GM18502 (cell line): ENCODE results near the gene TCF7L1.
A peak's percentile ranks its signal among the peaks of the same experiment; 100 is the strongest.
"Not testable (repeated sequence)": the region's sequence is repeated elsewhere in the genome, so short reads cannot be mapped to it uniquely, and the experiment has no call there.

Experiments
- ATAC-seq: cut with Tn5 transposase; IDR thresholded peaks from one replicate; pipeline ENCODE4 v1.9.1; 2021; ENCODE audit warnings: mild to moderate bottlenecking; ENCODE audit not compliant: unreplicated experiment, poor library complexity

TCF7L1 gene

GRCh38 chr2:85309699-85310321 is 176.6 kb downstream of the TCF7L1 start:
- no peak for ATAC-seq

DNA sequence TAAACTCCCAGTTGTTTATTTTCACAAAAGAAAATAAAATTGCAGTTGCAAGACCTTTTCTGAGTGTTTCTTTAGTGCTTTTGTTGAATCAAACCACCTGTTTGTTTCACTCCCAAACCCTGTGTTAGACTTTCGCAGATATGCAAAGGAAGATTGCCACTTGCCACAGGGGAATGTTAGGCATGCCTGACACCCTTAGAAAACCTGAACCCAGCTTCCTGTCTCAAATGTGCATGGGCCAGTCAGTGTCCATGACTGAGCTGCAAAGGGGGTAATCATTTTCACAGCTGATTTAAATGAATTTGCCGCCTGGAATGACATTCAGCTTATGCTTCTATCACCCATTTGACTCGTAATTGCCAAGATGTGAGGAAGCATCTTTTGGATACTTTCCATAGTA is 177.1 kb downstream of the TCF7L1 start:
- no peak for ATAC-seq

DNA sequence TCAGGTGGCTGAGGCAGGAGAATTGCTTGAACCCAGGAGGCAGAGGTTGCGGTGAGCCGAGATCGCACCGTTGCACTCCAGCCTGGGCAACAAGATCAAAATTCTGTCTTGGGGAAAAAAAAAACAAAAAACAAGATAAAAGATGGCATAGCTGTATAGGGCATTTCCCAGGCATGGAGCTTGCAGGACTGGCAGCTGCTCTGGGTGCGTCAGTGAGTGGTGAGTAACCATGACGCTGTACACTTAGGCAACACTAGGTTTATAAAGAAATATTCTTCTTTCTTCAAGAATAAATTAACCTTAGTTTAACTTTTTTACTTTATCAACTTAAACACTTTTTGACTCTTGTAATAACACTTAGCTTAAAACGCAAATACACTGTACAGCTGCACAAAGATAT is 179.2 kb downstream of the TCF7L1 start:
- no peak for ATAC-seq

DNA sequence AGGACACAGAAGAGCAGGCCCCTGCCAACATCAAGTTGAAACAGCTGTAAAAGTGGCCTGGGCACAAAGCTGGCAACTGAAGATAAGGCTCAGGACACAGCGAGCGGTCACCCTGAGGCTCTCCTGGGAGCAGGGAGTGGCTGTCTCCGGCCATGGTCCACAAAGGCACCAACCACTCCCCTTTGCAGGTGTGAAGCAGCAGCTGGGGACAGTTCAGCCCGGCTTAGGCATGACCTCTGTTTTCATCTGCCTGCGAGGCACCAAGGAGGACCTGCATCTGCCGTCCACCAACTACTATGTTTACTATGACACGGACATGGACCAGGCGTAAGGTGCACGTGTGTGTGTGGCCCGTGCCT is 181.7 kb downstream of the TCF7L1 start:
- ATAC-seq = no peak

- ATAC-seq = not testable (repeated sequence)
Observed at GRCh38 chr2:85315921-85316320, 182.7 kb downstream of the TCF7L1 start.

GRCh38 chr2:85318222-85319074 is 185.3 kb downstream of the TCF7L1 start:
- ATAC-seq = peak; percentile 78

DNA sequence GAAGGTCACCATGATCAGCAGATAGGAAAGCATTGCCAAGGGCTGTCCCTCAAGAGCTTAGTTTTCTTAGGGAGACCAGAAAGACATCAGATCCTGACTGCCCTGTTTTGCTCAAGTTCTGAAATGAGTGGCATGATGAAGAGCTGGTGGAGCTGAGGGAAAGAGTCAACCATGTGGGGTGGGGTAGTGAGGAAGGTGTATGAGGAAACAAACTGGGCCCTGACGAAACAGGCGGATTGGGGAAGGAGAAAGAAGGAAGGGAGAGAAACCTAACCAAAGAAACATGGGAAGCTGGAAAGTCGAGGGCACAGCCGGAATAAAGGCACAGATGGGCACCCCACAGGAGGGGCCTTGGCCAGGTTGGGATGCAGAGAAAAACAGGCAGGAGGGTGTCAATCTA is 186.6 kb downstream of the TCF7L1 start:
- ATAC-seq = no peak

DNA sequence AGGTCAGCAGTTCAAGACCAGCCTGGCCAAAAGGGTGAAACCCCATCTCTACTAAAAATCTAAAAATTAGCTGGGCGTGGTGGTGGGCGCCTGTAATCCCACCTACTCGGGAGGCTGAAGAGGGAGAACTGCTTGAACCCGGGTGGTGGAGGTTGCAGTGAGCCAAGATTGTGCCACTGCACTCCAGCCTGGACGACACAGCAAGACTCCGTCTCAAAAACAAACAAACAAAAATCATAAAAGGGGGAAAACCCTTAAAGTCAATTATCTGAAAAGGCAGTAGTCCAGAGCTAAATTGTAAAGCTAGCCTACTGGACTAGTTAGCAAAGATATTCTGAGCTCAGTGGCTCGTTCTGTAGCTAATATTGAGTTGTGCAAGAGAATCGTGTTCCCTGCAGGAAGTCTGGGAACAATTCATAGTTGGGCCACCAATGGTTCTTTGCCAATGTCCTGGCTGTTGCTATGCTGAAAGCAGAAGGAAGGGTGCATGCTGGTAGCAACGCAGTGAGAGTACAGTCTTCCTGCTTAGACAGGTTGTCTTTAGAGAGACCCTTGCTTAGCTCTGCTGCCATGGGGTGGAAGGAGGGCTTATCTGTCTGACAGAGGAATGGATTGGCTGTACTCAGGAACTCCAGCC is 190.3 kb downstream of the TCF7L1 start:
- ATAC-seq = no peak

DNA sequence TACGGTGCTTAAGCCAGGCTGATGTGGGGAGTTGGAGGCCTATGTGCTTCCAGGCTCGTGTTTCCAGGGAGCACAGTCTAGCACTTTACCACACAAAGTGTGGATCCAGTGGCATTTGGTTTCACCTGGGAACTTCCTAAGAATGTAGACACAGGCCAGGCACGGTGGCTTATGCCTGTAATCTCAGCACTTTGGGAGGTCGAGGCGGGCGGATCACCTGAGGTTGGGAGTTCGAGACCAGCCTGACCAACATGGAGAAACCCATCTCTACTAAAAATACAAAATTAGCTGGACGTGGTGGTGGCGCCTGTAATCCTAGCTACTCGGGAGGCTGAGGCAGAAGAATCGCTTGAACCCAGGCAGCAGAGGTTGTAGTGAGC is 190.8 kb downstream of the TCF7L1 start:
- not testable (repeated sequence) for ATAC-seq

- ATAC-seq = no peak
Observed at GRCh38 chr2:85324639-85325465, 191.7 kb downstream of the TCF7L1 start.

DNA sequence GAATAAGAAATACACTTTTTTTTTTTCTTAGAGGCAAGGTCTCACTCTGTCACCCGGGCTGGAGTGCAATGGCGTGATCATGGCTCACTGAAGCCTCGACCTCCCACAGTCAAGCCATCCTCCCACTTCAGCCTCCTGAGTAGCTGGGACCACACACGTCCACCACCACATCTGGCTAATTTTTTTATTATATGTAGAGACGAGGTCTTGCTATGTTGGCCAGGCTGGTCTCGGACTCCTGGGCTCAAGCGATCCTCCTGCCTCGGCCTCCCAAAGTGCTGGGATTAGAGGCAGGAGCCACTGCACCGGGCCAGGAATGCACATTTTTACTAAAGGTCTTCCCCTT is 192.2 kb downstream of the TCF7L1 start:
- no peak for ATAC-seq

GRCh38 chr2:85326406-85327159 is 193.4 kb downstream of the TCF7L1 start:
- ATAC-seq = peak; percentile 40

GRCh38 chr2:85327160-85327821 is 194.1 kb downstream of the TCF7L1 start:
- no peak for ATAC-seq

DNA sequence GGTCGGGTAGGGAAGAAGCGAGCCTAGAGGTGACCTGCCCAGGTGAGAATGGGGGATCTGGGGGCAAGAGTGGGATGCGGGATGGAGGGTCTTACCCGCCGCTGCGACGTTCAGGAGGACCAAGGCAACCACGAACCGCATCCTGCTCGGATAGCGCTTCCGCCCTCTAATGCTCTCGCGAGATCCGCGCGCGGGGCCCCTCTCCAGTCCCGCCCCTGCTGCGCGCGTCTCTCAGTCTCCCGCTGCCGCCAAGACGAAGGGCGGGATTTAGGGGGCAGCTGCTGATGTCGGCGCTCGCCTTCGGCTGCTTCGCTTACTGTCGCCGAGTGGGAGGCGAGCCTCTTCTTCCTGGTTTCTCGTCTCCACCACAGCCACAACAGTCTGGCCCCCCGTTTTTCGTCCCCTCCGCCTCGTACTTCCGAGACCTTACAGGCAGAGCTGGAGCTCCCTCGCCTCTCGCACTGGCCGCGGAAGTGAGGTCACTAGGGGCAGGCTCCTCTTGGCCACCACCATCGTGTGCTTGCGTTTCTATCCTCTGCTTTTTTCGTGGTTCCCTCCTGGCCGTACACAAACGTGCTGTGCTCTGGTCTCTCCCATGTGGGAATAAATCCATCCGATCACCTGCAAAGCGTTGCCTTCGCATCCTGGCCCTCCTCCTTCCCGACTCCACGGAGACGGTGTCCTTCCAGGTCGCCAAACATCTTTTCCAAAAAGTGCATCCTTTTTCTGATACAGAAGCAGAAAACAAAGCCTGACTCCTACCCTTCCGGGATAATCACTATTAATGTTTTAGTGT is 194.8 kb downstream of the TCF7L1 start, which contains the start of gene TGOLN2:
Gene TGOLN2 (minus strand): TSS at position 168 of the 796 bp plus-strand sequence. CDS start 27 bp downstream, at position 141.
- ATAC-seq = peak; percentile 88

DNA sequence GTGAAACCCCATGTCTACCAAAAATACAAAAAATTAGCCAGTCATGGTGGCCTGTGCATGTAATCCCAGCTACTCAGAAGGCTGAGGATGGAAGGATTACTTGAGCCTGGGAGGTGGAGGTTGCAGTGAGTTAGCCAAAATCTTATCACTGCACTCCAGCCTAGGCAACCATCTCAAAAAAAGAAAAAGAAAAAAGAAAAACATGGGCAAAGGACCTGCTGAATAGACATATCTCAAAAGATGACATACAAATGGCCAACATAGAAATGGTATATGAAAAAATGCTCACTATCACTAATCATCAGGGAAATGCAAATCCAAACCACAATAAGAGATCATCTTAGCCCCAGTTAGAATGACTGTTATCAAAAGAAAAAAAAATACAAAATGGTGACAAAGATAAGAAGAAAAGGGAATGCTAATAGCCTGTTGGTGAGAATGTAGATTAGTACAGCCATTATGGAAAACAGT is 196.0 kb downstream of the TCF7L1 start:
- no peak for ATAC-seq

- ATAC-seq = not testable (repeated sequence)
Observed at GRCh38 chr2:85329701-85330100, 196.5 kb downstream of the TCF7L1 start.

DNA sequence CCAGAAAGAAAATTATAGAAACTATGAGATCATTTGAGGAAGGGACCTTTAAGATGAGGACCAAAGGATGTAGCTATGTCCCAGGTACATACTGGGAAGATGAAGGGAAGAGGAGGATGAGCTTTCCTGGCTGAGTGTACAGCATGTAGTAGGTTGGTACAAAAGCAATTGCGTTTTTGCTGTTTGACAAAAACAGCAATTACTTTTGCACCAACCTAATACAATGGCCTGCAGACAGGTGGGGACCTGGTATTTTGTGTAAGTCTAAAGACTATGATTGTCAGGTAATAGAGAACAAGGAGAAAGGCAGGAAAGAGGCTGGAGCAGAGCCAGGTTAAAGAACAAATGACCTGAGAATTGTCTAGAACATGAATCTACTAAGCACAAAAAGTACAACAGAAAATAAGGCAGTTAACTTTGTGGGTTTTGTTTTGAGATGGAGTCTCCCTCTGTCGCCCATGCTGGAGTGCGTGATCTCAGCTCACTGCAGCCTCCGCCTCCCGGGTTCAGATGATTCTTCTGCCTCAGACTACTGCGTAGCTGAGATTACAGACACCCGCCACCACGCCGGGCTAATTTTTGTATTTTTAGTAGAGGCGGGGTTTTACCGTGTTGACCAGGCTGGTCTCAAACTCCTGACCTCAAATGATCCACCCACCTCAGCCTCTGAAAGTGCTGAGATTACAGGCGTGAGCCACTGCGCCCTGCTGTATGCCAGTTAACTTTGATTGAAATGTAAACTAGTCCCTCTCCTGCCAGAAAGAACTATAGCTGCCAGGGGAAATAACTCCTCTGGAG is 197.8 kb downstream of the TCF7L1 start:
- ATAC-seq = no peak

GRCh38 chr2:85333877-85334276 is 200.7 kb downstream of the TCF7L1 start:
- ATAC-seq = not testable (repeated sequence)
